PC-3 (cell line): ENCODE data around the gene ARID5B. TPM values are rescaled to one million over a fixed set of nuclear protein-coding genes. Genes with fewer than 3 reads are reported as not detected.

Experiments used
- ATAC-seq: fragments of 200-7000 bp; cut with Tn5 transposase; 2 replicates; pipeline ENCODE4 v1.9.1; 2020; ENCODE audit warnings: mild to moderate bottlenecking, moderate library complexity
- BruUV-seq: library from RNA; stranded (reverse); fragments of 400-500 nt; replicated peaks from 2 replicates; lab custom pipeline; 2021; lab: Mats Ljungman, UMichigan
- CTCF ChIA-PET: fragments of 300-600 bp; sonication (Branson Sonifier 250); formaldehyde crosslinking; loops from one replicate; lab custom pipeline; 2022; ENCODE audit warnings: antibody characterized with exemption; lab: Charles Lee
- POLR2A ChIA-PET: fragments of 300-600 bp; sonication (Branson Sonifier 250); formaldehyde crosslinking; loops from one replicate; lab custom pipeline; 2022; ENCODE audit warnings: antibody characterized with exemption; ENCODE audit not compliant: unreplicated experiment; lab: Charles Lee
- DNase-seq: peaks from one replicate; pipeline ENCODE4 v3.0.0-alpha.2; 2015
- H2AFZ ChIP-seq: fragments of 300-600 bp; sonication (generic); 2 replicates; pipeline ENCODE4 v1.6.0; 2016; ENCODE audit warnings: antibody characterized with exemption, low read length
- H3F3A ChIP-seq: fragments of 300-600 bp; sonication (generic); one replicate; pipeline ENCODE4 v1.6.0; 2017; ENCODE audit warnings: antibody characterized with exemption, low read length, control low read depth, mild to moderate bottlenecking; ENCODE audit not compliant: unreplicated experiment
- H3K27ac ChIP-seq: fragments of 300-600 bp; sonication (generic); 2 replicates; pipeline ENCODE4 v1.5.1; 2016; ENCODE audit warnings: mild to moderate bottlenecking, low read length
- H3K27me3 ChIP-seq: fragments of 300-600 bp; sonication (generic); 2 replicates; pipeline ENCODE4 v1.6.1; 2016; ENCODE audit warnings: low read length, mixed read lengths
- H3K36me3 ChIP-seq: fragments of 300-600 bp; sonication (generic); 2 replicates; pipeline ENCODE4 v1.6.1; 2016; ENCODE audit warnings: low read depth, mixed run types, low read length, mixed read lengths
- H3K4me1 ChIP-seq: fragments of 300-600 bp; sonication (generic); 2 replicates; pipeline ENCODE4 v1.5.1; 2016; ENCODE audit warnings: low read length; ENCODE audit not compliant: insufficient read depth
- H3K4me2 ChIP-seq: fragments of 300-600 bp; sonication (generic); 2 replicates; pipeline ENCODE4 v1.6.0; 2016; ENCODE audit warnings: low read length
- H3K4me3 ChIP-seq: fragments of 300-600 bp; sonication (generic); 2 replicates; pipeline ENCODE4 v1.5.1; 2016; ENCODE audit warnings: mild to moderate bottlenecking, low read length, mixed read lengths
- H3K79me2 ChIP-seq: fragments of 300-600 bp; sonication (generic); 2 replicates; pipeline ENCODE4 v1.6.1; 2017; ENCODE audit warnings: low read length, mixed read lengths
- H3K9ac ChIP-seq: fragments of 300-600 bp; sonication (generic); 2 replicates; pipeline ENCODE4 v1.6.0; 2016; ENCODE audit warnings: mild to moderate bottlenecking, low read length
- H3K9me2 ChIP-seq: fragments of 300-600 bp; sonication (generic); replicated peaks from 2 replicates; pipeline ENCODE4 v1.6.1; 2016; ENCODE audit warnings: mixed run types, low read length, mixed read lengths
- H3K9me3 ChIP-seq: fragments of 300-600 bp; sonication (generic); 2 replicates; pipeline ENCODE4 v1.6.1; 2016; ENCODE audit warnings: low read length, mixed read lengths
- H4K20me1 ChIP-seq: fragments of 300-600 bp; sonication (generic); 2 replicates; pipeline ENCODE4 v1.6.1; 2016; ENCODE audit warnings: low read length, mixed read lengths
- EZH2 ChIP-seq: fragments of 300-600 bp; sonication (generic); IDR thresholded peaks from one replicate; pipeline ENCODE4 v1.6.1; 2017; ENCODE audit warnings: antibody characterized with exemption, mild to moderate bottlenecking, low read length; ENCODE audit not compliant: unreplicated experiment
- EZH2phosphoT487 ChIP-seq: fragments of 300-600 bp; sonication (generic); IDR thresholded peaks from 2 replicates; pipeline ENCODE4 v1.6.1; 2018; ENCODE audit warnings: mild to moderate bottlenecking, antibody characterized with exemption, low read length, borderline replicate concordance
- intact Hi-C: fragments of 100-400 bp; cut with micrococcal nuclease; formaldehyde crosslinking; loops from 2 replicates; pipeline ENCODE4 v1.9.0; 2023
- total RNA-seq: library from RNA; depleted of rRNA; stranded (reverse); fragments of >200 nt; gene quantifications from 2 replicates; pipeline ENCODE4 v1.2.3, GENCODE V29; 2014
- TF ChIP-seq, protein P1 (sequence below): fragments of 300-600 bp; sonication (generic); conservative IDR thresholded peaks from 2 replicates; pipeline ENCODE4 v1.5.1; 2017; ENCODE audit warnings: antibody characterized with exemption, low read depth, mild to moderate bottlenecking, low read length

The ARID5B gene
- total RNA-seq, 1 experiment from 2014 or later = 26.4 TPM

DNA sequence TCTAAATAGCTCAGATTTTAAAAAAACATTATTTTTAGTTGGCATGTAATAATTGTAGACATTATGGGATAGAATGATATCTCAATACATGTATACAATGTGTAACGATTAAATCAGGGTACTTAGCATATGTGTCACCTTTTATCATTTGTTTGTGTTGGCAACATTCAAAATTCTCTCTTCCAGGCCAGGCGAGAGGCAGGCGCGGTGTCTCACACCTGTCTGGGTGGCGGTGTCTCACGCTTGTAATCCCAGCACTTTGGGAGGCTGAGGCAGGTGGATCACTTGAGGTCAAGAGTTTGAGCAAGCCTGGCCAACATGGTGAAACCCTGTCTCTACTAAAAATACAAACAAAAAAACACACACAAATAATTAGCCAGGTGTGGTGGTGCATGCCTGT is 215.4 kb downstream of the ARID5B start:
- Histone ChIP-seq H3K4me1 (peaks cover 50% of the 10 kb centered on the region), H3K4me3 (no peak overlapping the region), H3K9ac (no peak overlapping the region), H3F3A (peaks cover 6% of the 10 kb centered on the region), H3K79me2 (no peaks in the 10 kb centered on the region), H3K9me3 (no peaks in the 10 kb centered on the region), H3K27me3 (no peaks in the 10 kb centered on the region), H4K20me1 (no peaks in the 10 kb centered on the region), H2AFZ (no peak overlapping the region), H3K4me2 (no peak overlapping the region), H3K27ac (no peak overlapping the region), H3K9me2 (no peaks in the 10 kb centered on the region), H3K36me3 (no peaks in the 10 kb centered on the region)
- intact Hi-C loops = no loop called here
- peak; percentile 43 for ATAC-seq
- TF ChIP-seq, protein P1, sequence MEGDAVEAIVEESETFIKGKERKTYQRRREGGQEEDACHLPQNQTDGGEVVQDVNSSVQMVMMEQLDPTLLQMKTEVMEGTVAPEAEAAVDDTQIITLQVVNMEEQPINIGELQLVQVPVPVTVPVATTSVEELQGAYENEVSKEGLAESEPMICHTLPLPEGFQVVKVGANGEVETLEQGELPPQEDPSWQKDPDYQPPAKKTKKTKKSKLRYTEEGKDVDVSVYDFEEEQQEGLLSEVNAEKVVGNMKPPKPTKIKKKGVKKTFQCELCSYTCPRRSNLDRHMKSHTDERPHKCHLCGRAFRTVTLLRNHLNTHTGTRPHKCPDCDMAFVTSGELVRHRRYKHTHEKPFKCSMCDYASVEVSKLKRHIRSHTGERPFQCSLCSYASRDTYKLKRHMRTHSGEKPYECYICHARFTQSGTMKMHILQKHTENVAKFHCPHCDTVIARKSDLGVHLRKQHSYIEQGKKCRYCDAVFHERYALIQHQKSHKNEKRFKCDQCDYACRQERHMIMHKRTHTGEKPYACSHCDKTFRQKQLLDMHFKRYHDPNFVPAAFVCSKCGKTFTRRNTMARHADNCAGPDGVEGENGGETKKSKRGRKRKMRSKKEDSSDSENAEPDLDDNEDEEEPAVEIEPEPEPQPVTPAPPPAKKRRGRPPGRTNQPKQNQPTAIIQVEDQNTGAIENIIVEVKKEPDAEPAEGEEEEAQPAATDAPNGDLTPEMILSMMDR = no peak
- no peak for TF ChIP-seq EZH2
- TF ChIP-seq EZH2phosphoT487 = no peak
- DNase-seq = peak; percentile 98
- no TSS peak for BruUV-seq
- CTCF ChIA-PET = interaction anchor here (0.6 kb wide), 2 partner anchors 40 to 554 kb away, joined by 3 to 4 read pairs; no protein-coding TSS in a partner anchor
- POLR2A ChIA-PET = interaction anchor here (0.6 kb wide), 1 partner anchor 360 kb away, joined by 4 read pairs; no protein-coding TSS in a partner anchor

DNA sequence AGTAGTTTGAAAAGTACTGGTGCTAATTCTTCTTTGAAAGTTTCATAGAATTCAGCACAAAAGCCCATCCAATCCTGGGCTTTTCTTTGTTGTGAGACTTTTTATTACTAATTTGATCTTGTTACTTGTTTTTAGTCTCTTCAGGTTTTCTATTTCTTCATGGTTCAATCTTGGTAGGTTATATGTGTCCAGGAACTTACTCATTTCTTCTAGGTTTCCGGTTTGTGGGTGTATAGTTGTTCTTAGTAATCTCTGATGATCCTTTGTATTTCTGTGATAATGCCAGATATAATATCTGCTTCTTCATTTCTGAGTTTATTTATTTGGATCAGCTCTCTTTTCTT is 219.7 kb downstream of the ARID5B start:
- Histone ChIP-seq H3K4me3 (no peak overlapping the region), H3F3A (no peaks in the 10 kb centered on the region), H3K9ac (no peak overlapping the region), H3K4me1 (peaks cover 22% of the 10 kb centered on the region), H2AFZ (no peak overlapping the region), H3K36me3 (peaks cover 8% of the 10 kb centered on the region; the same call in 1 of the 2 replicates), H3K79me2 (no peaks in the 10 kb centered on the region), H3K4me2 (no peak overlapping the region), H4K20me1 (no peaks in the 10 kb centered on the region), H3K27me3 (no peaks in the 10 kb centered on the region), H3K27ac (no peak overlapping the region), H3K9me3 (peaks cover 12% of the 10 kb centered on the region; the same call in 1 of the 2 replicates), H3K9me2 (no peaks in the 10 kb centered on the region)
- TF ChIP-seq, protein P1 = no peak
- TF ChIP-seq EZH2phosphoT487 = no peak
- no peak for TF ChIP-seq EZH2
- intact Hi-C loops = no loop called here
- DNase-seq (peak; percentile 57), ATAC-seq (peak; percentile 46)
- ChIA-PET CTCF (interaction anchor here (0.6 kb wide), 1 partner anchor 44 kb away, joined by 3 read pairs; no protein-coding TSS in a partner anchor), POLR2A (no interaction called here)
- TSS peak; percentile 48 for BruUV-seq

DNA sequence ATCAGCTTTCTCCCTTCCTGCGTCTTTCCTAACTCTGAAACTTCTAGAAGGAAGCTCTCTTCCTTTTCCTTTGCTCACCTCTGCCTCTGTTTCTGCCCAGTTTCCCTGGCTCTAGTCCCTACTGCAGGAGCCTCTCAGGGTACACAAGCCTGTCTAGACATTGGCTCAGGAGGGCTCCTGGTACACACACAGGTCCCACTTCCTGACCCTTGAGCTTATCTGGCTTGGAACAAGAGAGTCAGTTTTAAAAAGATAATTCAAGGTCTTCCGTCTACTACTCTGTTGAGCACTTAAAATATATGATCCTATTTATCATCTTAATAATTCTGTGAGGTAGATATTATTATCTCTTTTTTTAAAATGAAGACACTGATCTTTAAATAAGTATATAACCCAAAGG is 226.5 kb downstream of the ARID5B start:
- H3K36me3 ChIP-seq = peaks cover 8% of the 10 kb centered on the region; the same call in 1 of the 2 replicates
- H4K20me1 ChIP-seq = no peaks in the 10 kb centered on the region
- BruUV-seq = no TSS peak
- no peaks in the 10 kb centered on the region for H3K27me3 ChIP-seq
- H3K27ac ChIP-seq = no peak overlapping the region
- TF ChIP-seq EZH2phosphoT487 (no peak), EZH2 (no peak)
- TF ChIP-seq, protein P1 = no peak
- CTCF ChIA-PET = no interaction called here
- no peak overlapping the region for H2AFZ ChIP-seq
- H3K4me2 ChIP-seq = no peak overlapping the region
- ATAC-seq = no peak
- no peak for DNase-seq
- POLR2A ChIA-PET = no interaction called here
- intact Hi-C loops = no loop called here
- no peak overlapping the region for H3K9ac ChIP-seq
- no peaks in the 10 kb centered on the region for H3K79me2 ChIP-seq
- H3K9me2 ChIP-seq = no peaks in the 10 kb centered on the region
- peaks cover 27% of the 10 kb centered on the region for H3K4me1 ChIP-seq
- no peaks in the 10 kb centered on the region for H3F3A ChIP-seq
- H3K9me3 ChIP-seq = peaks cover 5% of the 10 kb centered on the region; the same call in 1 of the 2 replicates
- H3K4me3 ChIP-seq = no peak overlapping the region
